EL (cell line): Measurements from ENCODE around the gene THADA.
A peak's percentile ranks its signal among the peaks of the same experiment; 100 is the strongest.

Source experiments
- DNase-seq: peaks from one replicate; pipeline ENCODE4 v3.0.0-alpha.2; 2016

THADA gene

GRCh38 chr2:43343573-43344304, 252.1 kb downstream of the THADA start:
- peak; percentile 79 for DNase-seq

GRCh38 chr2:43341959-43342757, 253.7 kb downstream of the THADA start:
- DNase-seq, result no peak

- DNase-seq, result peak; percentile 72
These were observed 254.9 kb downstream of the THADA start for GRCh38 chr2:43340945-43341356.

GRCh38 chr2:43340066-43340465, 255.8 kb downstream of the THADA start:
- DNase-seq, result peak; percentile 74

GRCh38 chr2:43333656-43334144, 262.1 kb downstream of the THADA start:
- no peak for DNase-seq

- DNase-seq, result no peak
These were observed 262.7 kb downstream of the THADA start for GRCh38 chr2:43333101-43333655.

GRCh38 chr2:43332653-43333052, 263.2 kb downstream of the THADA start:
- DNase-seq, result no peak

- no peak for DNase-seq
These were observed 264.4 kb downstream of the THADA start for GRCh38 chr2:43331422-43331821.

GRCh38 chr2:43329637-43330036, 266.2 kb downstream of the THADA start:
- no peak for DNase-seq

- no peak for DNase-seq
These were observed 267.0 kb downstream of the THADA start for GRCh38 chr2:43328832-43329231.

- no peak for DNase-seq
These were observed 267.7 kb downstream of the THADA start for GRCh38 chr2:43328133-43328532.

- no peak for DNase-seq
These were observed 268.7 kb downstream of the THADA start for GRCh38 chr2:43327119-43327518.

GRCh38 chr2:43326101-43326825, 269.6 kb downstream of the THADA start:
- DNase-seq, result no peak

- DNase-seq, result no peak
These were observed 270.6 kb downstream of the THADA start for GRCh38 chr2:43325107-43325811.

GRCh38 chr2:43324259-43325106, 271.4 kb downstream of the THADA start:
- DNase-seq, result no peak

- DNase-seq, result no peak
These were observed 272.0 kb downstream of the THADA start for GRCh38 chr2:43323857-43324256.

- DNase-seq, result no peak
These were observed 274.4 kb downstream of the THADA start for GRCh38 chr2:43321446-43321845.

GRCh38 chr2:43319541-43319940, 276.3 kb downstream of the THADA start:
- peak; percentile 15 for DNase-seq

GRCh38 chr2:43318791-43319190, 277.0 kb downstream of the THADA start:
- DNase-seq, result peak; percentile 63

GRCh38 chr2:43317680-43318079, 278.2 kb downstream of the THADA start:
- peak; percentile 32 for DNase-seq

- DNase-seq, result no peak
These were observed 278.6 kb downstream of the THADA start for GRCh38 chr2:43317194-43317593.
